Urinary bladder (tissue), 4 donors: Measurements from ENCODE around the gene FBXO22. TPM values are rescaled to one million over a fixed set of nuclear protein-coding genes. Genes with fewer than 3 reads are reported as not detected.
"Not testable (repeated sequence)": the region's sequence is repeated elsewhere in the genome, so short reads cannot be mapped to it uniquely, and the experiment has no call there.

Experiments
- DNase-seq: peaks from one replicate; pipeline ENCODE4 v3.0.0-alpha.2; 2015; ENCODE audit errors: extremely low spot score
- H3K27ac ChIP-seq: one replicate; pipeline ENCODE4 v1.5.1; 2013; ENCODE audit warnings: low read depth, mild to moderate bottlenecking, moderate library complexity
- H3K36me3 ChIP-seq: one replicate; pipeline ENCODE4 v1.6.1; 2013; ENCODE audit warnings: mild to moderate bottlenecking, moderate library complexity; ENCODE audit not compliant: insufficient read depth
- H3K4me1 ChIP-seq: one replicate; pipeline ENCODE4 v1.6.1; 2013; ENCODE audit warnings: mild to moderate bottlenecking, moderate library complexity; ENCODE audit not compliant: insufficient read depth
- H3K4me3 ChIP-seq: one replicate; pipeline ENCODE4 v1.5.1; 2013; ENCODE audit warnings: low read depth, low read length
- WGBS: extraction: QIAGEN DNeasy Blood & Tissue Kit; methylation state at CpG from one replicate; pipeline ENCODE4 v1.1.7; 2013; 5-methylcytosine and 5-hydroxymethylcytosine counted together
- polyA plus RNA-seq: library from polyadenylated mRNA; stranded (reverse); fragments of 200-250 nt; gene quantifications from one replicate; pipeline ENCODE4 v1.2.3, GENCODE V29; 2013
- total RNA-seq: library from RNA; depleted of rRNA; stranded (reverse); fragments of >200 nt; gene quantifications from one replicate; pipeline ENCODE4 v1.2.3, GENCODE V29; 2014
- donor health status: healthy with polysubstance abuse.
- donor health status: healthy.

Gene FBXO22
- total RNA-seq, result 25.0 TPM
- polyA plus RNA-seq, result 16.9 TPM

GRCh38 chr15:75903331-75904239 lies at the start of gene FBXO22:
Gene FBXO22, plus strand, starts transcription at chr15:75903878. Its CDS starts 86 bp downstream, at chr15:75903964.
- peak; percentile 62 for DNase-seq
- H3K4me3 ChIP-seq, result peak within 1 kb of the TSS; percentile 77
- H3K36me3 ChIP-seq, result peaks cover 1% of the 10 kb centered on the region
- H3K4me1 ChIP-seq, result no peaks in the 10 kb centered on the region
- 1% methylated on average over 63 of the region's 63 CpGs for WGBS
- peak within 1 kb of the TSS; percentile 71 for H3K27ac ChIP-seq

GRCh38 chr15:75857886-75858285 lies 45.8 kb upstream of the FBXO22 start:
- DNase-seq, result no peak
- Histone ChIP-seq H3K4me3 (no peak overlapping the region), H3K27ac (no peak overlapping the region), H3K4me1 (no peaks in the 10 kb centered on the region), H3K36me3 (peaks cover 2% of the 10 kb centered on the region)

DNA sequence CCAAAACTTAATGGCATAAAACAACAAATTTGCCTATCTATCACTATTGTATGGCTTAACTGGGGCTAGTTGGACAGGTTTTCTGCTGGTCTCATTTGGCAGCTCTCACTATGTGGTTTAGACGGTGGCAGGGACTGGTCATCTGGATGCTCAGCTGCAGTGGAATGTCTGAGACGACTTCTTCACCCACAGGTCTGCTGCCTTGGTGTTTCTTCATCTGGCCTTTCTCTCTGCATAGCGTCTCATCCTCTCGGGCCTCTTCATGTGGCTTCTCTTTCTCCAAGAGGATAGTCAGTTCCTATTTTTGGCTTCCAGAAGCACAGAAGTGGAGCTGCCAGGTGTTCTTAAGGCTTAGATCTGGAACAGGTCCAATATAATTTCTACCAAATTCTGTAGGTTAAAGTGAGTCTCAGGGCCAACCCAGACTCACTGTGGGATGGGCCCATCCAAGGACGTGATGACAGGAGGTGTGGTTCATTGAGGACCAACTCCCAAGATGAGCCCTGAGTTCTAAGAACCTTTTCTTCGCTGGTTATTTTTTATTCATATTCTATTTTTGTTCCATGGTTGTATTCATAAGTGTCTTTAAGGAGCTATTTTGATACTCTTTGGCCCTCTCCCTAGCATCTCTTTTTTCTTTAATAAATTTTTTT lies 41.8 kb upstream of the FBXO22 start:
- peaks cover 3% of the 10 kb centered on the region for H3K36me3 ChIP-seq
- no peaks in the 10 kb centered on the region for H3K4me1 ChIP-seq
- H3K4me3 ChIP-seq, result no peak overlapping the region
- DNase-seq, result no peak
- WGBS, result 89% methylated on average over 6 of the region's 6 CpGs
- no peak overlapping the region for H3K27ac ChIP-seq

DNA sequence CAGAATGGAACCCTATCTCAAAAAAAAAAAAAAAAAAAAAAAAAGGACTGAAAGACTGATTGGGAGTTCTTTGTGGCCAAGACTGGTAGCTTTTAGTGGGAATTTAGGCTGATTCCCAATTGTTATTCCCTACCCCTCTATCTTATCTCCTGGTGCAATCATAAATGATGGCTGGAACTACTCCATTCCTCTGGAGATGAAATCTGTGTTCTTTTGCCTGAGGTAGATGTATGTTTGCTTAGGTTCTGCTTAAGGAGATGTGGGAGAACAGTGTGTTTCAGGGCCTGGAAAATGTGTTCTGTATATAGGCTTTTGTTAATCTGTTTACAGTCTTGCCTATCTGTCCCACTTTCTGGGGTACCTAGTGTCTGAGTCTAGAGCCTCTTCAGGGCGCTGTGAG lies 40.9 kb upstream of the FBXO22 start:
- Histone ChIP-seq H3K4me3 (no peak overlapping the region), H3K4me1 (no peaks in the 10 kb centered on the region), H3K36me3 (peaks cover 3% of the 10 kb centered on the region), H3K27ac (no peak overlapping the region)
- DNase-seq, result no peak
- WGBS, result 98% methylated on average over 1 of the region's 1 CpG

GRCh38 chr15:75864213-75865059 lies 39.2 kb upstream of the FBXO22 start:
- no peak overlapping the region for H3K4me3 ChIP-seq
- 64% methylated on average over 5 of the region's 5 CpGs for WGBS
- DNase-seq, result no peak
- H3K36me3 ChIP-seq, result peaks cover 1% of the 10 kb centered on the region
- H3K4me1 ChIP-seq, result no peaks in the 10 kb centered on the region
- no peak overlapping the region for H3K27ac ChIP-seq

DNA sequence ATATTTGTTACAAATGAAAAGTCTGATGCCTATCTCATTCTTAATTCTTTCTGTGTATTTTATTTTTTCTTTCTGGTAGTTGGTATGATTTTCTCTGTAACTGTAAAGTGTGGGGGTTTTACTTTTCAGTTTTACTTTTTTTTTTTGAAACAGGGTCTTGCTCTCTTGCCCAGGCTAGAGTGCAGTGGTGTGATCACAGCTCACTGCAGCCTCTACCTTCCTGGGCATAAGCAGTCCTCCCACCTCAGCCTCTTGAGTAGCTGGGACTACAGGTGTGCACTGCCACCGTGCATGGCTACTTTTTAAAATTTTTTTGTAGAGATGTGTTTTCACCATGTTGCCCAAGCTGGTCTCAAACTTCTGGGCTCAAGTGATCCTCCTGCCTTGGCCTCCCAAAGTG lies 37.6 kb upstream of the FBXO22 start:
- H3K36me3 ChIP-seq, H3K4me3 ChIP-seq, DNase-seq, H3K27ac ChIP-seq, H3K4me1 ChIP-seq: not testable (repeated sequence)
- 89% methylated on average over 1 of the region's 1 CpG for WGBS

- Histone ChIP-seq H3K27ac (no peak overlapping the region), H3K4me3 (no peak overlapping the region), H3K36me3 (peaks cover 1% of the 10 kb centered on the region), H3K4me1 (no peaks in the 10 kb centered on the region)
- no peak for DNase-seq
Observed at GRCh38 chr15:75866916-75867315, 36.8 kb upstream of the FBXO22 start.

GRCh38 chr15:75867449-75867848 lies 36.2 kb upstream of the FBXO22 start:
- 73% methylated on average over 4 of the region's 4 CpGs for WGBS
- Histone ChIP-seq H3K27ac (no peak overlapping the region), H3K4me3 (no peak overlapping the region), H3K36me3 (peaks cover 1% of the 10 kb centered on the region), H3K4me1 (no peaks in the 10 kb centered on the region)
- DNase-seq, result no peak

- no peak overlapping the region for H3K27ac ChIP-seq
- WGBS, result 77% methylated on average over 3 of the region's 3 CpGs
- no peak overlapping the region for H3K4me3 ChIP-seq
- H3K36me3 ChIP-seq, result peaks cover 1% of the 10 kb centered on the region
- no peak for DNase-seq
- H3K4me1 ChIP-seq, result no peaks in the 10 kb centered on the region
Observed at GRCh38 chr15:75868019-75868418, 35.7 kb upstream of the FBXO22 start.

DNA sequence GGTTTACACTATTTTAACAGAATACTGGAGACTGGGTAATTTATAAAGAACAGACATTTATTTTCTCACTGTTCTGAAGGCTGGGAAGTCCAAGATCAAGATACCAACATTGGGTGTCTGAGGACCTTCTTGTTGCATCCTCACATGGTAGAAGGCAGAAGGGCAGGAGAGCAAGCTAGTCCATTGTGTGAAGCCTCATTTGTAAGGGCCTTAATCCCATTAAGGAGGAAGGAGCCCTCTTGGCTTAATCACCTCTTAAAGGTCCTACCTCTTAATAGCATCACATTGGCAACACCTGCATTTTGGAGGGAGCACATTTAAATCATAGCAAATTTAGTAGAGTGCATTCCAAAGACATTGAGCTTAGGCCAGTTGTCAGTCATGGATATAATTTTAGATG lies 34.2 kb upstream of the FBXO22 start:
- no peak overlapping the region for H3K4me3 ChIP-seq
- DNase-seq, result no peak
- H3K4me1 ChIP-seq, result no peaks in the 10 kb centered on the region
- no peak overlapping the region for H3K27ac ChIP-seq
- H3K36me3 ChIP-seq, result peaks cover 4% of the 10 kb centered on the region

- not testable (repeated sequence) for H3K36me3 ChIP-seq, H3K4me3 ChIP-seq, DNase-seq, H3K4me1 ChIP-seq, H3K27ac ChIP-seq
- 93% methylated on average over 1 of the region's 1 CpG for WGBS
Observed at GRCh38 chr15:75871589-75871988, 32.1 kb upstream of the FBXO22 start.

DNA sequence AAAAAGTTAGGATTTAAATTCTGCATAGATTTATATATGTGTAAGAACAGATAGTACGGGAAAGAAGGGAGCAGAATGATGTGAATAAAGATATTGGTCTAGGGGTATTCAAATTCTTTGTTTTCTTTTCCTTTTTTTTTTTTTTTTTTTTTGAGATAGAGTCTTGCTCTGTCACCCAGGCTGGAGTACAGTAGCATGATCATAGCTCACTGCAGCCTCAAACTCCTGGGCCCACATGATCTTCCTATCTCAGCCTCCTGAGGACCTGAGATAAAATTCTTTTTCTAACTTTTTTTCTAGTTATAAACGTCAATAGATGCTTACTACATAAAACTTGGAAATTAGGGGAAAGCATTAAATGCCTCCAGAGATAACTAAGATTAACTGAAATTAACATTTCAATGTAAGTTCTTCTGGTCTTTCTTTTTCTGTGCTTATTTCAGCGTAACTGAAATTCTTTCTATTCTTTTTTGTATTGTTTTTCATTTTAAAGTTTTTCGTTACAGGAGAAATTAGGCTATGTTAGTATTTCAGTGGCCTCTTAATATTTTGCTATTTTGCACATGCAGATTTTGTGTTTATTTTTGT lies 31.2 kb upstream of the FBXO22 start:
- no peak overlapping the region for H3K27ac ChIP-seq
- H3K4me3 ChIP-seq, result no peak overlapping the region
- WGBS, result 85% methylated on average over 4 of the region's 4 CpGs
- peaks cover 2% of the 10 kb centered on the region for H3K36me3 ChIP-seq
- no peak for DNase-seq
- no peaks in the 10 kb centered on the region for H3K4me1 ChIP-seq

GRCh38 chr15:75884041-75884440 lies 19.6 kb upstream of the FBXO22 start:
- no peak for DNase-seq
- H3K4me1 ChIP-seq, result no peaks in the 10 kb centered on the region
- no peak overlapping the region for H3K4me3 ChIP-seq
- no peaks in the 10 kb centered on the region for H3K36me3 ChIP-seq
- 69% methylated on average over 1 of the region's 1 CpG for WGBS
- H3K27ac ChIP-seq, result no peak overlapping the region
